GM19328 (cell line): ENCODE results near the gene PPP1R1B.
"Not testable (repeated sequence)": the region's sequence is repeated elsewhere in the genome, so short reads cannot be mapped to it uniquely, and the experiment has no call there.

Source experiments
- ATAC-seq: cut with Tn5 transposase; IDR thresholded peaks from one replicate; pipeline ENCODE4 v1.9.1; 2021; ENCODE audit warnings: mild to moderate bottlenecking, moderate library complexity; ENCODE audit not compliant: unreplicated experiment

PPP1R1B gene

GRCh38 chr17:39626171-39627046, at the start of gene PPP1R1B:
Gene PPP1R1B, plus strand, starts transcription at chr17:39626952. Its CDS starts 441 bp downstream, at chr17:39627393.
- no peak for ATAC-seq

DNA sequence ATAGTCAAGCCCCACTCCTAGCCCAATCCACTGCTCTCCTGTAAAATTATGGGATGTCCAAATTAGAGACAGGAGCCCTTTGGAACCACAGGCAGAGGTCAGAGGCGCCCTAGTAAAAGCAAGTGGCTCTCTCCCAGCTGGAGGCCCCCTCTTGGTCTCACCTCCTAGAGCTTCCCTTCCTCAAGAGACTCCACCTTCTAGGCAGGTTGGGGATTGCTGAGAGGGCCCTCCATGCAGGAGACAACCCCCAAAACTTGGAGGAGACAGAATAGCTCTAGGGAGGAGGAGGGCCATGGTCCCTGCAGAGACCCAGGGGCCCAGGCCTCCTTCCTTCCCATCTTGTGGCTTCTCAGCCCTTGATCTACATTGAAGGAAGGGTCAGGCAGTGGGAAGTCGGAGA, 48.5 kb upstream of the PPP1R1B start:
- ATAC-seq: no peak

GRCh38 chr17:39579318-39580081, 47.3 kb upstream of the PPP1R1B start:
- ATAC-seq: no peak

DNA sequence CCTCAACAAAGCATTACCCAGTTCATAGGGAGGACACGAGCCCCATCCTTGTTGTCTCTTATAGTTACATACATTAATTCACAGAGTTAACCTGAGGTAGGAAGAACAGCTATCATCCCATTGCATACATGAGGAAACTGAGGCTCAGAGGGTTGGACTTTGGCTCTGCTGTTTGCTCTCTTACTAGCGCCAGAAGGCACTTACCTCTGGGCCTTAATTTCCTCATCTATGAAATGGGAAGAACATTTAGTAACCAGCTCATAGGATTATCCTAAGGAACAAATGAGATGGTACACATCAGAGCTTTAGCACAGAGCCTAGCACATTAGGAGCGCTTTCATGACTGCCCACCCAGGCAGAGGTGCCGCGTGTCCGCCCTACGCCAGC, 46.7 kb upstream of the PPP1R1B start:
- no peak for ATAC-seq

DNA sequence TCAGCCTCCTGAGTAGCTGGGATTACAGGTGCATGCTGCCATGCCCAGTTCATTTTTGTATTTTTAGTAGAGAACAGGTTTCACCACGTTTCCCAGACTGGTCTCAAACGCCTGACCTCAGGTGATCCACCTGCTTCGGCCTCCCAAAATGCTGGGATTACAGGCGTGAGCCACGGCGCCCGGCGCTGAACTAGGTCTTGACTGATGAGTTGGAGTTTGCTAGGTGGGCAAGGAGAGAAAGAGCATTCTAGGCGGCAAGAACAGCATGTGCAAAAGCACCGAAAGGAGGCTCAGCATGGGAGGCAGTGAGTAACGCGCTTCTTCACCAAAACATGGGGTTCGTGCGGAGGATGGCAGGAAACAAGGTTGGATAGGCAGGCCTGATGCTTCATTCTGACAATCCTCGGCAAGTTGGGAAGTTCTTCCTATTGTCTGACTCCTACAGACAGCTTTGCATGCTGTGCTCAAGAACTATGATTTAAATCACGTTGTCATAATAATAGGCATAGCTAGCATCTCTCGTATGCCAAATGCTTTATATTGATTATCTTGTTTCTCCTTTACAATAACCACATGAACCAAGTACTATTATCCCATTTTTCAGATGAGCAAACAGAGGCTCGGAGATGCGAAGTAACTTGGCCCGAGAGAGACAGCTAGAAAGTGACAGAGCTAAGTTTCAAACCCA, 45.5 kb upstream of the PPP1R1B start:
- ATAC-seq: no peak

- ATAC-seq: no peak
Measured at GRCh38 chr17:39581759-39582085, 45.0 kb upstream of the PPP1R1B start.

DNA sequence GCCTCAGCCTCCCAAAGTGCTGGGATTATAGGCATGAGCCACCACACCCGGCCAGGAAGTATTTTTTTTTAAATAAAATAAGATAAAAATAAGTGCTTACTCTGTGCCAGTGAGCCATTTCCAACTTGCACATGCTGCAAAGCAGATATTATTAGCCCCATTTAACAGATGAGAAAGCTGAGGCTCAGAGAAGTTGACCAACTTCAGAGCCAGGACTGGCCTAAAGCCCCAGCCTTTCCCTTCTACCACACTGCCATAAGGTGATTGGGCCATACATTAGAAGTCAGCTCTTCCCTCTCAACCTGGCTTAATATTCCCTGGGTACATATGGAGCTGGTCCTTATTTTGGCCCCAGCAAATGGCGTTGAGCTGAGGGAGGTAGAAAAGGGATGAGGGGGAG, 44.1 kb upstream of the PPP1R1B start:
- ATAC-seq: no peak

DNA sequence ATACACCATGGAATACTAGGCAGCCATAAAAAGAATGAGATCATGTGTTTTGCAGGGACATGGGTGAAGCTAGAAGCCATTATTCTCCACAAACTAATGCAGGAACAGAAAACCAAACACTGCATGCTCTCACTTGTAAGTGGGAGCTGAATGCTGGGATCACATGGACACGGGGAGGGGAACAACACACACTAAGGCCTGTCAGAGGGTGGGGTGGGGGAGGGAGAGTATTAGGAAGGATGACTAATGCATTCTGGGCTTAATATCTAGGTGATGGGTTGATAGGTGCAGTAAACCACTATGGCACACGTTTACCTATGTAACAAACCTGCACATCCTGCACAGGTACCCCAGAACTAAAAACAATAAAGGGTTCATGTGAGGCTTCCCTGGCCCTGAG, 36.6 kb upstream of the PPP1R1B start:
- ATAC-seq: not testable (repeated sequence)

GRCh38 chr17:39591958-39592954, 34.5 kb upstream of the PPP1R1B start:
- no peak for ATAC-seq

DNA sequence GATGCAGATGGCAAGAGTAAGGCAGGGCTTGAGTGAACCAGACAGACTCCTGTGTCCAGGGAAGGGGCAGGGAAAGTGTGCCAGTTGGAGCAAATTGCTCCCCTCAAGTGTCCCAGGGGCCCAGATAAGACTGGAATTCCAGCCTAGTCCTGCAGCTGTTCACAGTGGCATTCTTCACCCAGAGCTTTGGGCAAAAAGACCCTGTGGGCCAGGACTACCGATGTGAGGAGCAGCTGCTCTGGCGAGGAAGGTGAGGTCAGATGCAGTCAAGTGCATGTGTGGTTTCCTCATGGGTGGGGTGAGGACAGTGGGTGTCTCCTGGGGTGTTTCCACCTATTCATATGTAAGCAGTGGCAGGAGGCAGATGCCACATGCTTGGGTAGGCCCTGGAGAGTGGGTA, 33.4 kb upstream of the PPP1R1B start:
- ATAC-seq: no peak

- no peak for ATAC-seq
Measured at GRCh38 chr17:39595294-39595693, 31.5 kb upstream of the PPP1R1B start.

DNA sequence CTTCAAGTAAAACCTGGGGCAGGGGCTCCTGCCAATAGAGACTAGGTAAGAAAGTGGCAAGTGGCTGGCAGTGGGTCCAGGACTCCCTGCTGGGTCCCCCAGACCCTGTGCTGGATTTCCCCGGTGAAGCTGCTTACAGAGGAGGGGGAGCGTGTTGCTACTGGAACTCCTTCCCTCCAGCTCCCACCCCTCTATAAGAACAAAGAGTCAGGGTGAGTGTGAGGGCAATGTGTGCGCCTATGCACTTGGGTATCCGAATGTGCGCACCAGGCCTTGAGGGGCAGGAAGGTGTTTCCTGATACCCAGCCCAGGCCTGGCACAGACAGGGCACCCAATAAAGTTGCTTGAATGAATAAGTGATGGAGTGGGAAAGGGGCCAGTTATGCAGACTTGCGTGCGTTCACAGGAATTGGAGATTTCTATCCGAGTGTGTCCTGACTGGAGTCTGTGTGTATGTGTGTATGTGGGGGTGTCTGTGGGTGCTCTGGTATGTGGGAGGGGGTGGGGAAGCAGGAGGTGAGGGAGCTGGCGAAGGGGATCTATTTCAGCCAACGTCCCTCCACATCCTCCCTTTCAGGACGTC, 30.7 kb upstream of the PPP1R1B start:
- no peak for ATAC-seq

DNA sequence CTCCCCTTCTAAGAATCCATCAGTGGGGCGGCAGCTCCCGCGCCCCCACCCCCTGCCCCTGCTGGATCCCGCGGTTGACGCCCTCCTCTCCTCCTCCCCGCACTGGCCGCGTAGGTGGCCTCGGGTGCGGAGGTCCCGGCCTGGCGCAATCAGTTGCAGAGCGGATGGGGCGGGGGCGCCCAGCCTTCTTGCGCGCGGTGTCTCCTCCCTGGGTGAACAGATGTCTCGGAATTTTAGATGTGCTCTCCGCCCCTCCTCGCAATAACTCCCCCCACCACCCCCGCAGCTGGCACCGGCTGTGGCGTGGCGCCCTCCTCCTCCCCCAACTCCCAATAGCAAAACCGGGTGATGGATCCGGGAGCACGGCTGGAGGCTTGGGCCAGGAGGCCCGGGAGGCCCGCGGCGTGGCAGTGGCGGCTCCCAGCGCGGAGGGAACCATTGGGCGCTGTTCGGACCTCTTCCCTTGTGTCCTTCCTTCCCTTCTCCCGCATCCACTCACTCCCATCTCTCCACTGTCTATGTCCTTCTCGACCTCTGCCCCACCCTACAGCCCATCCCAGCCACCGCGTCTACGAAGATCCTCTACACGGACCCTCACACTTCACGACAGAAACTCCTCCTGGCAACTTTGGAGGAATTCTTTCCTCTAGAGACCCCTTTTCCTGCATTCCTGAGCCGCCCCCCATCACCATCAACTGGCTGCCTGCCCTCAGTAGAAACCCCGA, 30.0 kb upstream of the PPP1R1B start:
- no peak for ATAC-seq

DNA sequence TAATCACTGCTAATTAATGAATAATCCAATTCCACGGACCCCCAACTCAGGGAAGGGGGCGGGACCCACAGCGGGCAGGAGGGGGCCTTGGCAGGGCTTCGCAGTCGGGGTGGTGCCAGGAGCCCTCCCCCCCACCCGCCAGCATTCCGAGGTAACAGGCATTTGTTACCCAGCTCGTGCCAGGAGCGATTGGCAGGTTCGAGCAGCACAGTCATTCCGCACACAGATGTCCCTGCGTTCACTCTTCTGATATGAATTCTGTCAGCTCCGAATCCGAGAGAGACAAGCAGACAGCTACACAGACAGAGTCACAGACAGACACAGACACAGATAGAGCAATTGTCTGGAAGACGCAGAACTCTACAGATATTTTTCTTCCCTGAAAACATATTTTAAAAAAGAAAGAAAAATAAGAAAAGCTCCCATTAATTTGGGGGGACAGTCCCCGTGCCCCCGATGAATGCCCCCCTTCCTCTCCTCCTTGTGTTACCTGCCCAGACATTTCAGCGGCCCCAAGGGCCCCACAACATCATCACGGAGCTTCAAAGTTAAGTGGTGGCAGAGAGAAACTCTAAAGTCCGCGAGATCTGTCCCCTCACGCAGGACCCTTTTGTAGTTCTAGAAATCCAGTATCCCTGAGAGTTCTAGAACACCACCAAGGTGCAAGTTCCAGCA, 29.2 kb upstream of the PPP1R1B start:
- no peak for ATAC-seq

GRCh38 chr17:39598047-39598481, 28.7 kb upstream of the PPP1R1B start:
- ATAC-seq: no peak

- no peak for ATAC-seq
Measured at GRCh38 chr17:39598630-39599003, 28.1 kb upstream of the PPP1R1B start.

DNA sequence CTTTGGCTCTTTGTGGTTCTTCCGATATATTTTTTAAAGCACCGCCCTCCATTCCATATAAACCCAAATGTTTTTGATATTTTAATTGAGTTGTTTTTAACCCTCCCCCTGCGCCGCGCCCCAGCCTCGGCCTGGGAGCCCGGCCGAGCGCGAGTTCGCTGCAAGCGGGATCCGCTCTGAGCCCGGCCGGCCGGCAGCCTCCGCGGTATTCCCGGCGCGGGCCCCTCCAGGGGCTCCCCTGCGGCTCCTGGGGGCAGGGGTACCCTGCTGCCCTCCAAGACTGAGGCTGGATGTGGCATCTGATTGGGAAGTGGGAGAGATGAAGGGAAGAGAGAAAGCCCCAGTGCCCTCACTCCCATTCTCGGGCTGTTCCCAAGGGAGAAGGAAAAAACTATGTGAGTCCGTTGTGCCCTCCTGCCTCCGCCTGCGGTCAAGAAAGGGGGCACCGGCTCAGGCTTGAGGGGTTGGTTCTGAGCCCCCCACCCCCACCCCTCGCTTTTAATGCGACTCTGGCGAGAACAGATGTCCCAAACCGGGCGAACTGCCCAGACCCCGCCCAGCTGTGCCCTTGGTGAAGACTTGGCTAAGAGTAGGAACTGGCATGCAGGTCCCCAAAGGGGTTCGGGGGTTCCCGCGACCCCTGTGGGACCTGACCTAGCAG, 27.6 kb upstream of the PPP1R1B start:
- no peak for ATAC-seq

DNA sequence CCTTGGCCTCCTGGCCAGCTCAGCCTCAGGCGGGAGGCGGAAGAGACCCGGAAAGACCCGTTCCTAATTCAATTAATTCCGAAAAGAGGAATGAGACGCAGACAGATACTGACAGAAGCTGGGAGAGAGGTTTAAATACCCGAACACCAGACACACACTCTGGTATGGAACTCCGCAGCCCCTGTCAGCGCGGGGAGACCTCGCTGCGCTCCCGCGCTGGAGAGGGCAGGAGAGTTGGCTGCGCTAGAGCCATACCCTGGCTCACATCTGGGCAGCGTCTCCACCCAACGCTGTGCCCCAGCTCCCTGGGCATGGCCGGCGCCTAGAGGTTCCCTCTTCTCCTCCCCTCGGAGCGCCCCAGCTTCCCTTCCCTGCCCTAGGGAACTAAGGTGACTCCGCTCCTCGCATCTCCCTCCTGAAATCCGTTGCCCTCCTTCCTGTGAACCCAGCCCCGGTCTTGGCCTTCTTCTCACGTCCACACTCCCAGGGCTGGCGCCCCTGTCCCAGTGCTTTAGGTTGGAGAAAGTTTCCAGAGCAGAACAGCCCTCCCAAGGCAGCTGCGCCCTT, 27.0 kb upstream of the PPP1R1B start:
- ATAC-seq: no peak
